Astrocyte of the spinal cord (primary cell): ENCODE data around the gene NDST1.
"Not testable (repeated sequence)": the region's sequence is repeated elsewhere in the genome, so short reads cannot be mapped to it uniquely, and the experiment has no call there.

Experiments used
- DNase-seq: peaks from one replicate; pipeline ENCODE4 v3.0.0; 2011; ENCODE audit warnings: low read depth, low spot score
- H3K4me3 ChIP-seq: 2 replicates; pipeline ENCODE4 v1.5.1; 2011; ENCODE audit warnings: low read depth, mild to moderate bottlenecking, low read length, moderate library complexity
- CTCF ChIP-seq: IDR thresholded peaks from 2 replicates; pipeline ENCODE4 v1.5.1; 2012; ENCODE audit warnings: low read depth, mild to moderate bottlenecking, low read length, inconsistent platforms
- in situ Hi-C: cut with HindIII; loops from 2 replicates; pipeline ENCODE4 v1.10.0; 2017; ENCODE audit warnings: low sequenced_read_pairs

NDST1 gene

GRCh38 chr5:150465927-150466326 is 42.0 kb upstream of the NDST1 start:
- no peak overlapping the region for H3K4me3 ChIP-seq
- DNase-seq = no peak
- no peak for TF ChIP-seq CTCF
- in situ Hi-C loops = no loop called here

- DNase-seq = no peak
- in situ Hi-C loops = no loop called here
- no peak overlapping the region for H3K4me3 ChIP-seq
- TF ChIP-seq CTCF = no peak
Observed at GRCh38 chr5:150468206-150468605, 39.7 kb upstream of the NDST1 start.

DNA sequence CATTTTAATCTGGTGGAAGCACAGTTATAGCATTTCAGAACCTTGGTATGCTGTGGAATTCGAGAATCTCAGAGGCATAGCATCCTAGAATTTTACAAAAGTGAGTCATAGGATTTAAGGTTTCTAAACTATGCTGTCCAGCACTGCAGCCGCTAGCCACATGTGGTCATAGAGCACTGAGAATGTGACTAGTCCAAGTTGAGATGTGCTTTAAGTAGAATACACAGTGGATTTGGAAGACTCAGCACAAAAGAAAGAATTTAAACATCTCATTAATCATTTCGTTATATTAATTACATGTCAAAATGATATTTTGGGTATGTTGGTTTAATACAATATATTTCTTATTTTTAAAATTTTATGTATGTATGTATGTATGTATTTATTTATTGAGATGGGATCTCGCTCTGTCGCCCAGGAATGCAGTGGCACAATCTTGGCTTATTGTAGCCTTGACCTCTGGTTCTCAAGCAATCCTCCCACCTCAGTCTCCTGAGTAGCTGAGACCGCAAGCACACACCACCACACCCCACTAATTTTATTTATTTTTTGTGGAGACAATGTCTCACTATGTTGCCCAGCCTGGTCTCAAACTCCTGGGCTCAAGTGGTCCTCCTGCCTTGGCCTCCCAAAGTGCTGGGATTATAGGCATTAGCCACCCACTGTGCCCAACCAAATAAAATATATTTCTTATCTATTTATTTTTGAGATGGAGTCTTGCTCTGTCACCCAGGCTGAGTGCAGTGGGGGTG is 38.0 kb upstream of the NDST1 start:
- in situ Hi-C loops = no loop called here
- TF ChIP-seq CTCF = no peak
- peak; percentile 97 for DNase-seq

DNA sequence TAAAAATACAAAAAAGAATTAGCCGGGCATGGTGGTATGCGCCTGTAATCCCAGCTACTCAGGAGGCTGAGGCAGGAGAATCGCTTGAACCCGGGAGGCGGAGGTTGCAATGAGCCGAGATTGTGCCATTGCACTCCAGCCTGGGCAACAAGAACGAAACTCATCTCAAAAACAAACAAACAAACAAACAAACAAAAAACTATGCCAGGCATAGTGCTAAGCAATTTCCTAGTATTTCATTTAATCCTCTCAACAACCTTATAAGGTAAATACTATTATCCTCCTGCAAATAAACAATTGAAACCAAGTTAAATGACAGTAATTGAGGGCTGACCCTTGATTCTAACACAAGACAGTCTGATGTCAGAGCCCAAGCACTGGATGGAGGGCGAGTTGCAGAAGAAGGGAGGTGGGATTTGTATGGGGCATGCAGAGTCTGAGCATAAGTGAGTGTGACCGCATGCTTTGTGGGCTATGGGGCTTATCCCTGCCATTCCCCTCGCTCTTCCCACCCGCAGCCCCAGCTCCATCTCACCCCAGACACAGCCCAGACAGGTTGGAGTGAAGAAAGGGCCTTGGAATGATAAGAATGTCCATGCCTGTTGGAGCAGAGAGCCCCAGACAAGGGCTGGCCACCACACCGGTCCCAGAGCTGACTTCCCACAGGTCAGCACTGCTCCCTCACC is 34.1 kb upstream of the NDST1 start:
- no peak for TF ChIP-seq CTCF
- in situ Hi-C loops = no loop called here
- peak; percentile 81 for DNase-seq
- no peak overlapping the region for H3K4me3 ChIP-seq

More for the DNA sequence above, 38.0 kb upstream of the NDST1 start:
- H3K4me3 ChIP-seq = no peak overlapping the region

- in situ Hi-C loops, DNase-seq: not testable (repeated sequence)
Observed at GRCh38 chr5:150476568-150476967, 31.4 kb upstream of the NDST1 start.

GRCh38 chr5:150479416-150479815 is 28.5 kb upstream of the NDST1 start:
- TF ChIP-seq CTCF = no peak
- no peak overlapping the region for H3K4me3 ChIP-seq
- in situ Hi-C loops = no loop called here
- DNase-seq = no peak

More at GRCh38 chr5:150476568-150476967, 31.4 kb upstream of the NDST1 start:
- H3K4me3 ChIP-seq = not testable (repeated sequence)

DNA sequence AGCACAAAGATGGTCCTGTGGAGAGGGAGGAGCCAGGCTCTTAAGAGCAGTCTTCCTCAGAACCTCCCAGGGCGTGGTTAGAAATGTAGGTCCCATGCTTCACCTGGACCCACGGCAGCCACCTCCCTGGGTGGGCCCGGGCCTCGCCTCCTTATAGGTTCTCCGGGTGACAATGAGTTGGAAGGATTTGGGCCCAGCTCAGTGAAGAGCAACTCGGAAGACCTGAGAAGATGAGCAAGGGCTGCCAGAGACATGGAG is 26.3 kb upstream of the NDST1 start:
- no peak overlapping the region for H3K4me3 ChIP-seq
- in situ Hi-C loops = no loop called here
- TF ChIP-seq CTCF = no peak
- no peak for DNase-seq
